ENCODE measurements around the gene ZSWIM5. TPM values are rescaled to one million over a fixed set of nuclear protein-coding genes. Genes with fewer than 3 reads are reported as not detected.

Gene ZSWIM5
- total RNA-seq, 1 donor from 2014 or later: 0.79 TPM

- Mint-ChIP-seq H3K9me3 (ENCODE audit: unreplicated experiment) (no peaks in the 10 kb centered on the region), H3K27ac (ENCODE audit: unreplicated experiment) (no peak overlapping the region), H3K4me1 (ENCODE audit: low read depth, unreplicated experiment) (no peaks in the 10 kb centered on the region), H3K27me3 (ENCODE audit: low read depth, unreplicated experiment) (no peaks in the 10 kb centered on the region), H3K36me3 (ENCODE audit: low read depth, unreplicated experiment) (peaks cover 19% of the 10 kb centered on the region), H3K4me3 (ENCODE audit: unreplicated experiment) (no peak overlapping the region)
- no peaks in the 10 kb centered on the region for H4K20me1 ChIP-seq (ENCODE audit: insufficient read depth, low read length)
- peaks cover 18% of the 10 kb centered on the region for H3K36me3 ChIP-seq (ENCODE audit: insufficient read depth, low read length)
- H3K9me3 ChIP-seq (ENCODE audit: insufficient read depth, low read depth, low read length): no peaks in the 10 kb centered on the region
- no peak for FAIRE-seq
- no peaks in the 10 kb centered on the region for H3K27me3 ChIP-seq (ENCODE audit: insufficient read depth, low read length)
- no peak for DNase-seq (ENCODE audit: low read depth)
- no peak overlapping the region for H3K27ac ChIP-seq (ENCODE audit: low read depth, low read length)
- TF ChIP-seq CTCF (IDR thresholded peaks at IDR 0.05; ENCODE audit: insufficient read depth, low read depth, low read length) (no peak), EZH2 (IDR thresholded peaks at IDR 0.05; ENCODE audit: insufficient read depth, low read length) (no peak)
- H3K79me2 ChIP-seq (ENCODE audit: insufficient read depth, low read length): no peaks in the 10 kb centered on the region
- H3K4me1 ChIP-seq (ENCODE audit: insufficient read depth, low read length): no peaks in the 10 kb centered on the region
- H3K4me3 ChIP-seq (ENCODE audit: insufficient read depth, low read depth, low read length): no peak overlapping the region
- H3K9ac ChIP-seq (ENCODE audit: low read length): no peak overlapping the region
- no peak overlapping the region for H2AFZ ChIP-seq (ENCODE audit: low read depth, low read length)
- no peak overlapping the region for H3K4me2 ChIP-seq (ENCODE audit: low read length)
Observed at GRCh38 chr1:45001011-45001481, 205.4 kb downstream of the ZSWIM5 start.

GRCh38 chr1:44999232-44999631, 207.2 kb downstream of the ZSWIM5 start:
- TF ChIP-seq EZH2 (IDR thresholded peaks at IDR 0.05; ENCODE audit: insufficient read depth, low read length): no peak
- no peak for TF ChIP-seq CTCF (IDR thresholded peaks at IDR 0.05; ENCODE audit: insufficient read depth, low read depth, low read length)
- Mint-ChIP-seq H3K27me3 (ENCODE audit: low read depth, unreplicated experiment) (no peaks in the 10 kb centered on the region), H3K36me3 (ENCODE audit: low read depth, unreplicated experiment) (peaks cover 13% of the 10 kb centered on the region), H3K4me3 (ENCODE audit: unreplicated experiment) (no peak overlapping the region), H3K27ac (ENCODE audit: unreplicated experiment) (no peak overlapping the region), H3K9me3 (ENCODE audit: unreplicated experiment) (no peaks in the 10 kb centered on the region), H3K4me1 (ENCODE audit: low read depth, unreplicated experiment) (no peaks in the 10 kb centered on the region)
- H3K4me1 ChIP-seq (ENCODE audit: insufficient read depth, low read length): no peaks in the 10 kb centered on the region
- peaks cover 3% of the 10 kb centered on the region for H3K36me3 ChIP-seq (ENCODE audit: insufficient read depth, low read length)
- no peak for FAIRE-seq
- H2AFZ ChIP-seq (ENCODE audit: low read depth, low read length): no peak overlapping the region
- no peak for DNase-seq (ENCODE audit: low read depth)
- H3K4me2 ChIP-seq (ENCODE audit: low read length): no peak overlapping the region
- no peaks in the 10 kb centered on the region for H3K27me3 ChIP-seq (ENCODE audit: insufficient read depth, low read length)
- H3K9ac ChIP-seq (ENCODE audit: low read length): no peak overlapping the region
- no peak overlapping the region for H3K27ac ChIP-seq (ENCODE audit: low read depth, low read length)
- H3K9me3 ChIP-seq (ENCODE audit: insufficient read depth, low read depth, low read length): no peaks in the 10 kb centered on the region
- no peaks in the 10 kb centered on the region for H4K20me1 ChIP-seq (ENCODE audit: insufficient read depth, low read length)
- no peak overlapping the region for H3K4me3 ChIP-seq (ENCODE audit: insufficient read depth, low read depth, low read length)
- no peaks in the 10 kb centered on the region for H3K79me2 ChIP-seq (ENCODE audit: insufficient read depth, low read length)

GRCh38 chr1:44995467-44996238, 210.8 kb downstream of the ZSWIM5 start:
- Histone ChIP-seq H4K20me1 (ENCODE audit: insufficient read depth, low read length) (no peaks in the 10 kb centered on the region), H3K4me2 (ENCODE audit: low read length) (no peak overlapping the region), H3K27me3 (ENCODE audit: insufficient read depth, low read length) (no peaks in the 10 kb centered on the region), H3K79me2 (ENCODE audit: insufficient read depth, low read length) (no peaks in the 10 kb centered on the region), H3K4me3 (ENCODE audit: insufficient read depth, low read depth, low read length) (no peak overlapping the region), H3K36me3 (ENCODE audit: insufficient read depth, low read length) (no peaks in the 10 kb centered on the region), H3K9ac (ENCODE audit: low read length) (no peak overlapping the region), H3K4me1 (ENCODE audit: insufficient read depth, low read length) (no peaks in the 10 kb centered on the region), H2AFZ (ENCODE audit: low read depth, low read length) (no peak overlapping the region), H3K27ac (ENCODE audit: low read depth, low read length) (no peak overlapping the region), H3K9me3 (ENCODE audit: insufficient read depth, low read depth, low read length) (no peaks in the 10 kb centered on the region)
- TF ChIP-seq CTCF (IDR thresholded peaks at IDR 0.05; ENCODE audit: insufficient read depth, low read depth, low read length): no peak
- TF ChIP-seq EZH2 (IDR thresholded peaks at IDR 0.05; ENCODE audit: insufficient read depth, low read length): no peak
- DNase-seq (ENCODE audit: low read depth) (no peak), FAIRE-seq (no peak)
- no peaks in the 10 kb centered on the region for H3K27me3 Mint-ChIP-seq (ENCODE audit: low read depth, unreplicated experiment)
- no peaks in the 10 kb centered on the region for H3K9me3 Mint-ChIP-seq (ENCODE audit: unreplicated experiment)
- H3K4me3 Mint-ChIP-seq (ENCODE audit: unreplicated experiment): no peak overlapping the region
- H3K27ac Mint-ChIP-seq (ENCODE audit: unreplicated experiment): no peak overlapping the region
- no peaks in the 10 kb centered on the region for H3K4me1 Mint-ChIP-seq (ENCODE audit: low read depth, unreplicated experiment)
- no peaks in the 10 kb centered on the region for H3K36me3 Mint-ChIP-seq (ENCODE audit: low read depth, unreplicated experiment)

All from astrocyte (in vitro differentiated cells and primary cell).